ENCODE measurements around the gene C9orf40. TPM values are rescaled to one million over a fixed set of nuclear protein-coding genes. Genes with fewer than 3 reads are reported as not detected.

The C9orf40 gene
- total RNA-seq, 2 experiments from 2014 or later, result 20.1 to 22.2 TPM

- H3K4me1 Mint-ChIP-seq, result no peaks in the 10 kb centered on the region
- H3K36me3 Mint-ChIP-seq (ENCODE audit: low read depth), result no peaks in the 10 kb centered on the region
- DNase-seq, result no peak
- CTCF ChIA-PET, result no interaction called here
- H3K4me3 Mint-ChIP-seq, result no peak overlapping the region
- POLR2A ChIA-PET, result no interaction called here
- H3K27me3 Mint-ChIP-seq, result no peaks in the 10 kb centered on the region
- H3K27ac Mint-ChIP-seq, result no peak overlapping the region
- no peaks in the 10 kb centered on the region for H3K9me3 Mint-ChIP-seq
These were observed 31.6 kb downstream of the C9orf40 start for GRCh38 chr9:74920944-74921626.

GRCh38 chr9:74910036-74910435 lies 42.7 kb downstream of the C9orf40 start:
- Mint-ChIP-seq H3K27ac (no peak overlapping the region), H3K4me1 (no peaks in the 10 kb centered on the region), H3K9me3 (peaks cover 9% of the 10 kb centered on the region), H3K27me3 (peaks cover 6% of the 10 kb centered on the region), H3K4me3 (no peak overlapping the region), H3K36me3 (ENCODE audit: low read depth) (no peaks in the 10 kb centered on the region)
- ChIA-PET CTCF (no interaction called here), POLR2A (no interaction called here)
- no peak for DNase-seq

GRCh38 chr9:74908665-74909064 lies 44.0 kb downstream of the C9orf40 start:
- H3K27me3 Mint-ChIP-seq, result peaks cover 6% of the 10 kb centered on the region
- no peaks in the 10 kb centered on the region for H3K4me1 Mint-ChIP-seq
- H3K4me3 Mint-ChIP-seq, result no peak overlapping the region
- CTCF ChIA-PET, result no interaction called here
- no peak overlapping the region for H3K27ac Mint-ChIP-seq
- POLR2A ChIA-PET, result no interaction called here
- peaks cover 9% of the 10 kb centered on the region for H3K9me3 Mint-ChIP-seq
- DNase-seq, result no peak
- no peaks in the 10 kb centered on the region for H3K36me3 Mint-ChIP-seq (ENCODE audit: low read depth)

GRCh38 chr9:74907085-74907484 lies 45.6 kb downstream of the C9orf40 start:
- Mint-ChIP-seq H3K36me3 (ENCODE audit: low read depth) (no peaks in the 10 kb centered on the region), H3K4me3 (no peak overlapping the region), H3K27ac (no peak overlapping the region), H3K9me3 (peaks cover 9% of the 10 kb centered on the region), H3K27me3 (peaks cover 6% of the 10 kb centered on the region), H3K4me1 (no peaks in the 10 kb centered on the region)
- POLR2A ChIA-PET, result no interaction called here
- no peak for DNase-seq
- CTCF ChIA-PET, result no interaction called here

GRCh38 chr9:74901001-74901400 lies 51.7 kb downstream of the C9orf40 start:
- ChIA-PET CTCF (no interaction called here), POLR2A (no interaction called here)
- H3K27me3 Mint-ChIP-seq, result no peaks in the 10 kb centered on the region
- no peak overlapping the region for H3K4me3 Mint-ChIP-seq
- H3K9me3 Mint-ChIP-seq, result no peaks in the 10 kb centered on the region
- H3K4me1 Mint-ChIP-seq, result no peaks in the 10 kb centered on the region
- H3K36me3 Mint-ChIP-seq (ENCODE audit: low read depth), result no peaks in the 10 kb centered on the region
- no peak overlapping the region for H3K27ac Mint-ChIP-seq
- DNase-seq, result no peak

Other genes starting within 250 kb of the C9orf40 start
- gene TRPM6, start 65.0 kb downstream of the C9orf40 start, total RNA-seq, result not detected
- 10 to 100 TPM; 28.7 to 32.3 TPM for gene CARNMT1, start 75.4 kb upstream of the C9orf40 start, total RNA-seq
- gene NMRK1, start 135.2 kb upstream of the C9orf40 start, total RNA-seq, result 10 to 100 TPM; 43.5 to 53.2 TPM
- 100 to 1,000 TPM; 117 to 139 TPM for gene OSTF1, start 135.6 kb upstream of the C9orf40 start, total RNA-seq

Data from activated CD4-positive, alpha-beta T cell treated with anti-CD3 and anti-CD28 coated beads, Interleukin-2, amount 10 ng/mL, durations not matched to agents 7 days and 5 days (primary cell).